ENCODE results near the gene NAGS. TPM values are rescaled to one million over a fixed set of nuclear protein-coding genes. Genes with fewer than 3 reads are reported as not detected.

The NAGS gene
- total and polyA plus RNA-seq, 2 experiments from 2014 or later: 4.2 to 7.2 TPM

GRCh38 chr17:43961954-43962353 lies 42.5 kb upstream of the NAGS start:
- H3K9me2 ChIP-seq (ENCODE audit: insufficient read depth): no peaks in the 10 kb centered on the region
- DNase-seq (ENCODE audit: low spot score): no peak
- no peak overlapping the region for H3K4me3 ChIP-seq
- H3K27me3 Mint-ChIP-seq (ENCODE audit: insufficient read depth, low read depth, poor library complexity): peaks cover 11% of the 10 kb centered on the region
- H3K79me2 ChIP-seq (replicated peaks; ENCODE audit: insufficient read depth): no peaks in the 10 kb centered on the region
- no peak overlapping the region for H3K4me2 ChIP-seq
- no peak for ATAC-seq
- H3K4me1 ChIP-seq (ENCODE audit: insufficient read depth): no peaks in the 10 kb centered on the region
- no peaks in the 10 kb centered on the region for H3K36me3 ChIP-seq (ENCODE audit: insufficient read depth)
- H3K27me3 ChIP-seq (ENCODE audit: insufficient read depth): no peaks in the 10 kb centered on the region
- H3F3A ChIP-seq (replicated peaks; ENCODE audit: low read depth): no peaks in the 10 kb centered on the region
- H3K4me3 Mint-ChIP-seq: no peak overlapping the region
- H3K9me3 Mint-ChIP-seq: no peaks in the 10 kb centered on the region
- no peaks in the 10 kb centered on the region; the same call in 1 of the 2 replicates for H4K20me1 ChIP-seq (replicated peaks; ENCODE audit: insufficient read depth)
- H3K4me1 Mint-ChIP-seq: no peaks in the 10 kb centered on the region
- H3K36me3 Mint-ChIP-seq (ENCODE audit: low read depth): no peaks in the 10 kb centered on the region
- no peak overlapping the region for H3K27ac ChIP-seq (ENCODE audit: low read depth)
- no peak overlapping the region for H2AFZ ChIP-seq
- no peak for TF ChIP-seq EZH2phosphoT487 (IDR thresholded peaks at IDR 0.05; ENCODE audit: unreplicated experiment)
- TF ChIP-seq ZNF114 (CRISPR knock-in tag; IDR thresholded peaks at IDR 0.05): no peak
- no peak for TF ChIP-seq CREB1 (CRISPR knock-in tag; IDR thresholded peaks at IDR 0.05; ENCODE audit: low read depth)
- no peak for TF ChIP-seq EZH2 (IDR thresholded peaks at IDR 0.05; ENCODE audit: low read depth, unreplicated experiment)
- no peak for TF ChIP-seq ZNF462 (CRISPR knock-in tag; IDR thresholded peaks at IDR 0.05)
- TF ChIP-seq REST (IDR thresholded peaks at IDR 0.05; ENCODE audit: unreplicated experiment): no peak
- no peak overlapping the region for H3K27ac Mint-ChIP-seq
